RWPE2 (cell line): ENCODE data around the gene PRSS36.
A peak's percentile ranks its signal among the peaks of the same experiment; 100 is the strongest.

Source experiments
- ATAC-seq: fragments of 200-7000 bp; cut with Tn5 transposase; 3 replicates; pipeline ENCODE4 v1.9.1; 2021; ENCODE audit warnings: low read depth
- DNase-seq: peaks from one replicate; pipeline ENCODE4 v3.0.0-alpha.2; 2020; ENCODE audit warnings: low spot score
- H3K27ac ChIP-seq: fragments of 450-650 bp; 2 replicates; pipeline ENCODE4 v1.5.1; 2017; ENCODE audit warnings: mild to moderate bottlenecking; ENCODE audit not compliant: poor library complexity, severe bottlenecking
- H3K27me3 ChIP-seq: fragments of 250-450 bp; sonication (Bioruptor Pico); 2 replicates; pipeline ENCODE4 v1.5.1; 2021; ENCODE audit warnings: mild to moderate bottlenecking, moderate library complexity; ENCODE audit not compliant: insufficient read depth, poor library complexity, severe bottlenecking
- H3K36me3 ChIP-seq: fragments of 250-450 bp; sonication (Bioruptor Pico); 2 replicates; pipeline ENCODE4 v1.5.1; 2020; ENCODE audit warnings: low read depth, mild to moderate bottlenecking, moderate library complexity
- H3K4me1 ChIP-seq: fragments of 250-450 bp; sonication (Bioruptor Pico); 2 replicates; pipeline ENCODE4 v1.5.1; 2021; ENCODE audit warnings: mild to moderate bottlenecking, moderate library complexity; ENCODE audit not compliant: insufficient read depth, poor library complexity, severe bottlenecking
- H3K4me3 ChIP-seq: fragments of 250-450 bp; sonication (Bioruptor Pico); 2 replicates; pipeline ENCODE4 v1.5.1; 2021; ENCODE audit warnings: mild to moderate bottlenecking, moderate library complexity; ENCODE audit not compliant: severe bottlenecking
- H3K9me3 ChIP-seq: fragments of 250-450 bp; sonication (Bioruptor Pico); 2 replicates; pipeline ENCODE4 v1.5.1; 2021; ENCODE audit warnings: mild to moderate bottlenecking, moderate library complexity; ENCODE audit not compliant: severe bottlenecking
- TF ChIP-seq, protein P1 (sequence below): fragments of 450-650 bp; IDR thresholded peaks from one replicate; pipeline ENCODE4 v1.5.1; 2017; ENCODE audit warnings: mild to moderate bottlenecking, moderate library complexity; ENCODE audit not compliant: poor library complexity, severe bottlenecking

The PRSS36 gene

DNA sequence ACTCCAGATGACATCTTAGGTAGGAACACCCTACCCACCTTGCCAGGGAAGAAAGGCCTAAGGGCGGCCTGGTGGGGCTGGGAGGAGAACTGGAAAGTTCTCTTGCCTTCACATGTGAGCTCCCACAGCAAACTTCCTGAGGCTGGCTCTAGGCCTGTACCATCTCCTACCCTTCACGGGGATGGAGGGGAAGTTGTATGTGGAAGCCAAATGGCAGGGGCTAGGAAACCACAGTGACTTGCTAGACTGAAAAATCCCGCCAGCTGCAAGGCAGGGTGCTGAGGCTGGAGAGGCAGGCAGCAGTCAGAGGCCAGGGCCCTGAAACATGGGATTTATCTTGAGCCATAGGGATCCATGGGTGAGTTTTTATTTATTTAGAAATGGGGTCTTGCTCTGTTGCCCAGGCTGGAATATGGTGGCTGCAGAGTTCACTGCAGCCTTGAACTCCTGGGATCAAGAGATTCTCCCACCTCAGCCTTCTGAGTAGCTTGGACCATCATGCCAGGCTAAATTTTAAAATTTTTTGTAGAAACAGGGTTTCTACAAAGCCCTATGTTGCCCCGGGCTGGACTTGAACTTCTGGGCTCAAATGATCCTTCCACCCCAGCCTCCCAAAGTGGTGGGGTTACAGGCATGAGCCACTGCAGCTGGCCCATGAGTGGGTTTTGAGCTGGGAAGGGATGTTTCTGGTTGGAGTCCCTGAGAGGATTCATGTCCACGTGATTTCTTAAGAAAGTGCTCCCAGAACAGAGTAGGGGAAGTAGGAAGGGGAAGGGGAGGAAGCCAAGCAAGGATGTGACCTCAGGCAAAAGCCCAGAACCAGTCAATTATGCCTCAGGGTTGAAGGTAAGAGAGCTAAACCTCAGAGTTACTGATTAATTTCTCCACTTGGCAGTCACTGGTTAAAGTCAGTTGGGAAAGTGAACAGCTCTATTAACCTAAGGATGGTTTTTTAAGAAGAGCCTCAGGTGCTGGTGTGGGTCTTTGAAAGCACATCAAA, 36.4 kb downstream of the PRSS36 start:
- DNase-seq (no peak), ATAC-seq (no peak)
- H3K4me3 ChIP-seq, result no peak overlapping the region
- peak overlapping the region; percentile 36 for H3K27ac ChIP-seq
- no peaks in the 10 kb centered on the region for H3K9me3 ChIP-seq
- H3K27me3 ChIP-seq, result no peaks in the 10 kb centered on the region
- peaks cover 38% of the 10 kb centered on the region for H3K36me3 ChIP-seq
- TF ChIP-seq, protein P1, sequence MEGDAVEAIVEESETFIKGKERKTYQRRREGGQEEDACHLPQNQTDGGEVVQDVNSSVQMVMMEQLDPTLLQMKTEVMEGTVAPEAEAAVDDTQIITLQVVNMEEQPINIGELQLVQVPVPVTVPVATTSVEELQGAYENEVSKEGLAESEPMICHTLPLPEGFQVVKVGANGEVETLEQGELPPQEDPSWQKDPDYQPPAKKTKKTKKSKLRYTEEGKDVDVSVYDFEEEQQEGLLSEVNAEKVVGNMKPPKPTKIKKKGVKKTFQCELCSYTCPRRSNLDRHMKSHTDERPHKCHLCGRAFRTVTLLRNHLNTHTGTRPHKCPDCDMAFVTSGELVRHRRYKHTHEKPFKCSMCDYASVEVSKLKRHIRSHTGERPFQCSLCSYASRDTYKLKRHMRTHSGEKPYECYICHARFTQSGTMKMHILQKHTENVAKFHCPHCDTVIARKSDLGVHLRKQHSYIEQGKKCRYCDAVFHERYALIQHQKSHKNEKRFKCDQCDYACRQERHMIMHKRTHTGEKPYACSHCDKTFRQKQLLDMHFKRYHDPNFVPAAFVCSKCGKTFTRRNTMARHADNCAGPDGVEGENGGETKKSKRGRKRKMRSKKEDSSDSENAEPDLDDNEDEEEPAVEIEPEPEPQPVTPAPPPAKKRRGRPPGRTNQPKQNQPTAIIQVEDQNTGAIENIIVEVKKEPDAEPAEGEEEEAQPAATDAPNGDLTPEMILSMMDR, result no peak
- no peaks in the 10 kb centered on the region for H3K4me1 ChIP-seq

DNA sequence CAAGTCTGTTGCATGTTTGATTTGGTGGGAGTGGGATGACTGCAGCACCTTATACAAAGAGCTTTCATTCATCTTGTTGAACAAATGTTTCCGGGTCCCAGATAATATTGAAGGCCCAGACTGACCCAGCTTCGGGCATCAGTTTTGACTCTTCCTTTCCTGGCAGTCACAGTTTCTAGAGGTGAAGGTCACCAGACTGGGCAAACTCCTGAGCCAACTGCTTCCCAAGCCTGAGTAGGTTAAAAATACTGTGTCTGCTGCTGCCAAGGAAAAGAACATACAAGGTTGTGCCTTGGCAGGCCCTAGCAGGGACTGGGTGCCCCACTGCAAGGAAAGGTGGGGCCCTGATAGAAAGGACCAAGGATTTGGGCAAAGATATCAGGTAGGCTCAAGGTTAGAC, 37.2 kb downstream of the PRSS36 start:
- ATAC-seq, result no peak
- H3K27me3 ChIP-seq, result no peaks in the 10 kb centered on the region
- H3K4me3 ChIP-seq, result no peak overlapping the region
- peak overlapping the region; percentile 36 for H3K27ac ChIP-seq
- TF ChIP-seq, protein P1, result no peak
- H3K4me1 ChIP-seq, result no peaks in the 10 kb centered on the region
- H3K36me3 ChIP-seq, result peaks cover 38% of the 10 kb centered on the region
- H3K9me3 ChIP-seq, result no peaks in the 10 kb centered on the region
- no peak for DNase-seq

DNA sequence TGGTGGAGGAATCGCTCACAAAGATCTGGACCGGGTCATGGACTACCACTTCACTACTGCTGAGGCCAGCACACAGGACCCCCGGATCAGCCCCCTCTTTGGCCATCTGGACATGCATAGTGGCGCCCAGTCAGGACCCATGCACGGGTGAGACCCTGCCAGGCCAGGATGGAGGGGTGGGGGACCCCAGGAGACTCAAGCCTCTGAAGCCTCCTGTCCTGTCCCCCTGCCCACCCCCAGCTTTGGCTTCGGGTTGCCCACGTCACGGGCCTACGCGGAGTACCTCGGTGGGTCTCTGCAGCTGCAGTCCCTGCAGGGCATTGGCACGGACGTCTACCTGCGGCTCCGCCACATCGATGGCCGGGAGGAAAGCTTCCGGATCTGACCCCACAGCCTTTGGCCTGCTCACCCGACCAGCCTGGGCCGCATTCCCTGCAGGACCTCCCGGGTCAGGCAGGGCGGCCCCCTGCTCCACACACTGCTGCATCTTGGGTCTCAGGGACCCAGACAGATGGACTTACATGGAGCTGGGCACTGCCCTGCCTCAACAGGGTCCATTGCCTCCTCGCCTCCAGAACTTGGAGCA, 37.9 kb downstream of the PRSS36 start:
- Histone ChIP-seq H3K4me1 (no peaks in the 10 kb centered on the region), H3K27me3 (no peaks in the 10 kb centered on the region), H3K4me3 (no peak overlapping the region), H3K27ac (no peak overlapping the region), H3K36me3 (peaks cover 38% of the 10 kb centered on the region), H3K9me3 (no peaks in the 10 kb centered on the region)
- TF ChIP-seq, protein P1, result no peak
- peak; percentile 56 for DNase-seq
- ATAC-seq, result no peak

DNA sequence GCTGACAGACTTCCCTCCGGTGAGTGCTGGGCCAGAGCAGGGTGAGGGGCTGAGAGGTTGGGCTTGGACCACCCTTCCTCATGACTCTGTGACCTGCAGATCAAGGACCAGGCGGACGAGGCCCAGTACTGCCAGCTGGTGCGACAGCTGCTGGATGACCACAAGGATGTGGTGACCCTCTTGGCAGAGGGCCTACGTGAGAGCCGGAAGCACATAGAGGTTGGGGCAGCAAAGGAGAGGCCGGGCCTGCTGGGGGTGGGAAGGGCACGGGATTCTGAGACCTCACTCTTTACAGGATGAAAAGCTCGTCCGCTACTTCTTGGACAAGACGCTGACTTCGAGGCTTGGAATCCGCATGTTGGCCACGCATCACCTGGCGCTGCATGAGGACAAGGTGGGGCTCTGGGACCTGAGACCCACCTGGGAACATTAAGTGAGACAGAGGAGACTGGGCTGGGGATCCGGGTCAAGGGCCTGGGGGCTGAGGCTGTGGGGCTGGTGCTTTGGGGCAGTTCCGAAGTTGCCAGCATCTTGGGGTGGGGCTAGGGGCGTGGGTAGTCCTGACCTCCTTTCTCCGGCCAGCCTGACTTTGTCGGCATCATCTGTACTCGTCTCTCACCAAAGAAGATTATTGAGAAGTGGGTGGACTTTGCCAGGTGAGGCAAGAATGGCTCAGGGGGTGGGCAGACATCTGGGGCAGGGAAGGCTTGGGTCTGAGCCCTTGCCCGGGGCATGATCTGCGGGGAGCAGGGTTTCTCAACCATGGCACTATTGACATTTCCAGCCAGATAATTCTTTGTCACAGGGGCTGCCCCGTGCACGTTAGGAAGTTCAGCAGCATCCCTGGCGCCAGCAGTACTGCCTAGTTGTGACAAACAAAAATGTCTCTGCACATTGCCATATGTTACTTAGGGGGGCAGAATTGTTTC, 39.5 kb downstream of the PRSS36 start:
- Histone ChIP-seq H3K4me1 (no peaks in the 10 kb centered on the region), H3K27ac (no peak overlapping the region), H3K4me3 (no peak overlapping the region), H3K9me3 (no peaks in the 10 kb centered on the region), H3K27me3 (no peaks in the 10 kb centered on the region), H3K36me3 (peaks cover 38% of the 10 kb centered on the region)
- ATAC-seq (no peak), DNase-seq (peak; percentile 59)
- TF ChIP-seq, protein P1, result no peak
